Germinal center (tissue), 1 donor: ENCODE results near the gene OBP2B.
A peak's percentile ranks its signal among the peaks of the same experiment; 100 is the strongest.
"Not testable (repeated sequence)": the region's sequence is repeated elsewhere in the genome, so short reads cannot be mapped to it uniquely, and the experiment has no call there.

ENCODE experiments used
- DNase-seq: peaks from one replicate; pipeline ENCODE4 v3.0.0; 2012; ENCODE audit warnings: mixed read lengths, low spot score

Gene OBP2B

DNA sequence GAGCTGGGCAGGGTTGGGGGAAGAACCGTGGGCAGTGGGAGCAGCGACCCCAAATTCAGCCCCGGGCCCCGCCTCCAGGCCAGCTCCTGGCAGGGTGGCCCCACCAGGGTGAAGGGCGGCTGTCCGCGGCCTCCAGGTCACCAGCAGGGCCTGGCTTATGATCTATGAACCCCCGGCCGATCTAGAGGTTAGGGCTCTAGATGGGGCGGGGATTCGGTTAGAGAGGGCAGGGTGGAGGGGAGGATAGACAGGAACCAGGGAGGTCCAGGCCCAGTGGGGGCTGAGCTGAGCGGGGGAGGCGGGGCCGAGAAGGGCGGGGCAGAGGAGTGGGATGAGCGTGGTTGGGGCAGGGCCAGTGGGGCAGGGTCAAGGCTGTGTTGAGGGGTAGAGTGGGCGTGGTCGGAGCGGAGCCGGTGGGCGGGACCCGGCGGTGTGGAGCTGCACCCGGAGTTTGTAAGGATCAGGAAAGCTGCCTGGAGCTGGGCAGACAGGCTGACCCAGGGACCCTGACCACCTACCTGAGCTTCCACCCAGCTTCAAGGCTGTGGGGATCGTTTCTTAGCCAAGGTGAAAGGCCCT lies 29.3 kb upstream of the OBP2B start:
- peak; percentile 74 for DNase-seq

- DNase-seq: no peak
These were observed 28.1 kb upstream of the OBP2B start for GRCh38 chr9:133237035-133237731.

DNA sequence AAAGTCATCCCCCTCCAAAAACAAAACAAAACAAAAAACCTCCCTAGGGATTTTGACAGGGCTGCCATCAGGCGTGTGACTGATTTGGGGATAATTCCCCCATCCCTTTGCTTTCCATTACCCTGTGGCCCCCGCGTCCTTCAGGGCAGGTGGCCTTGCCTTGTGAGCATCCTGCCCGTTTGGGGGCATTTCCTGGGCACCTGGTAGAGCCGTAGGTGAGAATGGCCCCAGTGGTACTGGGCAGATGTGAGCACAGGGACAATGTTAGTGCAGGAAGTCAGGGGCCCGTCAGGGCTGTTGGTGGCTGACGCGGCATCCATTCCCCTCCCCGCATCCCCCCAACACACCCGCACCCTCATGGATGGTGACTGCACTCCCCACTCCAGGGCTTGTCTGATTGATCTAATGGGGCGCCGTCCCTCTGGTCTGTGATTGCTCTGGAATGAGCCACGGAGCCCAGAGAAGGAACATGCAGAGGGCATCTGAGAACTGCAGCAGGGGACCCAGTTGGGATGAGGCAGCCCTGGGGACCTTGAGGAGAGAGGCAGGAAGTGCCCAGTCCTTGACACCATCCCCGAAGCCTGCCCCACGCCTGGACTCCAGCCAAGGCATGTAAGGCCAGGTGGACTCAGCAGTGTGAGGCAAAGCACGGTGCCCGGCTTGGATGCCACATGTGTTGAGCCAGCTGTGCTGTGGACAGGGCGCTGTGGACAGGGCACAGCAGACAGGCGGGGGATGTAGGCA lies 27.4 kb upstream of the OBP2B start:
- DNase-seq: not testable (repeated sequence)

DNA sequence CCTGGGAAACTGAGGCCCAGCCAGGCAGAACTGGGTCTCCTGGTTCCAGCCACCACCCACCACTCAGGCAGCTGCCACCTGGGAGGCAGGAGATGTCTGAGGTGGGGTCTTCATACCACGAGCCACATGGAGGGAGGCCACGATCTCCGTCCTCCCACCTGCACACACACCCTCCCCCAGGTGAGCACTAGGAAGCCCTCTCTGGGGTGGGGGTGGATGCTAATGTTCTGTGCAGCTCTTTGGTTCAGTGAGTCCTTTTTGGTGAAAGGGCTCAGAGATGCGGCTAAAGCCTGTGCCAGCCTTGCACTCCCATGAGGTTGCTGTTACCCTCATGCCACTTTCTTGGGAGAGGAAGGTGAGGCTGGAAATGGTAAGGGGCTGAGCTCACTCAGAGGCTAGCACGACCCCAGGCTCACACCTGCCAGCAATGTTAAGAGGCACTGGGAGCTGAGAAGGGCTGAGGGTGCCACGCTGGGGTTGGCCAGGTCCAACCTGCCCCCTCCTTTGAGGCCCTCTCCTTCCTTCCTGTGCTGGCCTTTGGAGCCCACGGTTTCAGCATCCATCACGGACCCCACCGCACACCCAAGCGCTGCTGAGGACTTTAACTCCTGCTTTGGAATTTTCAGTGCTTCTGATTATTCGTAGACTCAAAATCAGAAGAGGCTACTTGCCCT lies 26.6 kb upstream of the OBP2B start:
- DNase-seq: no peak

DNA sequence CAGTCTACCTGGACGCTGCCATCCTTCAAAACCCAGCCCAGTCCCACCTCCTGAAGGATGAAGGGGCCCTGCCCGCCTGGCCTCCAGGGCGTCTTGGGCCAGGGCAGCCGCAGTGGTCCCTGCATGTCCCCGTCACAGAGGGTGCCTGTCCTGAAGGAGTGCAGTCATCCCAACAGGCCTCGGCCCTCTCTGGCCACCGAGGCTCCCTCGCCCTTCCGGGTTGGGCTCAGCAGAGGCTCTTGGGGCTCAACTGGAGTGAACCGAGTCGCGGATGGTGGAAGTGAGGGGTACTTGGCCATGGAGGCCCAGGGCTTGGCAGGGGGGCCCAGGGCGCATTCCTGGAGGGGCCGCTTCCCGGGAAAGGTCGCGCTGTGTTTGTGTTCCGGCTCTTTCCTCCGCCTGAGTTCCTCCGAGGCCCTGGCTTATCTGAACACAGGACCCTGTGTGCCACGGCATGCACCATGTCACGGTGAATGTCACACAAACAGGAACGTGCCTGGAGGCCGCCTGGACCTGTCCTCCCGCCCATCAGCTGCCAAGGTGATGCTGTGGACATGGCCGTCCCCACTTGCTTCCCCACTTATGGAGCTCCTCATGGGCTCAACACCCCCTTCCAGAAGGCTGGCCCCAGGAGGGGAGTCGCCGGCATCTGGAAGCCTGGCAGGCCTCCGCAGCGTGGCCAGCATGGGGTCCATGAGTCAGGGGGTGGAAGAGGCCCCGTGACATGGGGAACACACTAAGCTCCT lies 25.7 kb upstream of the OBP2B start:
- no peak for DNase-seq

- DNase-seq: no peak
These were observed 24.8 kb upstream of the OBP2B start for GRCh38 chr9:133233681-133234432.

GRCh38 chr9:133231934-133232568 lies 23.0 kb upstream of the OBP2B start:
- DNase-seq: not testable (repeated sequence)

- not testable (repeated sequence) for DNase-seq
These were observed 21.5 kb upstream of the OBP2B start for GRCh38 chr9:133230514-133230913.

DNA sequence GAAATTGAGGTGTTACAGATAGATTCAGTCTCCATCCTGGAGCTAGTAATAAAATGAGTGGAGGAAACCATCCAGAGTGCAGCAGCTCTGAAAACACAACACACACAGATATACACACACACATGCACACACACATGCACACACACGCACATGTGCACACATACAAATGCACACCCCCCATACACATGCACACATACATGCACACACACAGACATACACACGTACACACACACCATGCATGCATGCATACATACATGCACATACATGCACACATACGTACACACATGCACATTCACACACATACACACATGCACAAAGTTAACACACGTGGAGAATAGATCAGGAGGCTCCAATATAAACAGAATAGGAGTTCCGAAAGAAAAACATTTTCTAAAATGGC lies 21.0 kb upstream of the OBP2B start:
- no peak for DNase-seq

DNA sequence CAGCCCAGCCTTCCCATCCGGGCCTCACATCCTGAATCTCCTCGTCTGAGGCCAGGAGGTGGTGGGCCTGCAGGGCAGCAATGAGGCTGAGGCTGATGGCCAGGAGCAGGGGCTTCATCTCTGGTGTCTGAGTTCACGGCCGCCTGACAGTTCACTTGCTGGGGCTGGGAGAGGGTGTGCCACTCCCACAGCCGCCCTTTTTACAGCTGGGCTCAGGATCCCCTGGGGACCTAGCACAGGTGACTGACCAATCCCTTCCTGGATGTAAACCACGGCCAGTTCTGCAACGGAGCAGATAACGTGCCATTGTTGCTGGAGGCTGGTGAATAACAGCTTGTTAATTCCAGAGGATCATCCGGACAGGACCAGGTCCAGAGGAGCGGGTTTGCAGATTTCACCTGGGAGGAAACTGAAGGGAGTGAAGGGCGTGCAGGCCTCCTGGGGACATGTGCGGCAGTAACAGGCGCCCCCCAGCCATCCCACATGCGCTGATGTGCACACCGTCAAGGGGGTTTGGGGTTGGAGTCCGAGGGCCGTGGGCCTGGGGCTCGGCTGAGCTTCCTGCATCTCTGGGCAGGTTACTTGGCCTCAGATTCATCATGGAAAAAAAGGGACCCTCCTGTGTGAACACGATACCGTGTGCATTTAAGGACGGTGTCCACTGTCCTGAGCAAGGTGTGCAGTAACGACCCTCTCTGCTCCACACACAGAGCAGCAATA lies 19.6 kb upstream of the OBP2B start:
- DNase-seq: not testable (repeated sequence)

- not testable (repeated sequence) for DNase-seq
These were observed 18.9 kb upstream of the OBP2B start for GRCh38 chr9:133227996-133228395.

DNA sequence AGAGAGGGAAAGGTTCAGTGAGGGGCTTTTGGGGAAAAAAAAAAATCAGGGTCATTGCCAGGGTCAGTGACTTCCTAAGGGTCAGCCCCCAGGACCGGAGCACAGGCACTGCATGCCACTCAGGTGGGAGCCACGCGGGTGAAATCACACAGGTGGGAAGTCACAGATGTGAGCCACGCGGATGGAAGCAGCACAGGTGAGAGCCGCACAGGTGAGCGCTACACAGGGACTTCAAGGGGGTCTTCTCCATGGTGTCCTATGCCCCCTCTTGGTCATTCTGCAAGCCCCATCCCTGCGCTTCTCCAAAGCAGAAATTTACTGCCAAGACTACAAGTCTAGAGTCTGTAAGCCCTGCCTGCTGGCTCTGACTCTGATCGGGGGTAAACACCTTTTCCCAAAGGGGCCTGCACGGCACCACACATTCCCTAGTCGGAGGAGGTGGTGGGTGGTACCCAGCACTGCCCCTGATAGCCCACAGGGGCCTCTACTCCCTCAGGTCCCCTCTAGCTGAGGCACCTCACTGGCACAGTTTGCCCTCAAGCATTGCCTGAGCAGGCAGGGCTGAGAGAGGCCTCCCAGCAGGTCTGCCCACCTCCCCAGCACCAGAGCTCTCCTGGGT lies 18.3 kb upstream of the OBP2B start:
- no peak for DNase-seq

DNA sequence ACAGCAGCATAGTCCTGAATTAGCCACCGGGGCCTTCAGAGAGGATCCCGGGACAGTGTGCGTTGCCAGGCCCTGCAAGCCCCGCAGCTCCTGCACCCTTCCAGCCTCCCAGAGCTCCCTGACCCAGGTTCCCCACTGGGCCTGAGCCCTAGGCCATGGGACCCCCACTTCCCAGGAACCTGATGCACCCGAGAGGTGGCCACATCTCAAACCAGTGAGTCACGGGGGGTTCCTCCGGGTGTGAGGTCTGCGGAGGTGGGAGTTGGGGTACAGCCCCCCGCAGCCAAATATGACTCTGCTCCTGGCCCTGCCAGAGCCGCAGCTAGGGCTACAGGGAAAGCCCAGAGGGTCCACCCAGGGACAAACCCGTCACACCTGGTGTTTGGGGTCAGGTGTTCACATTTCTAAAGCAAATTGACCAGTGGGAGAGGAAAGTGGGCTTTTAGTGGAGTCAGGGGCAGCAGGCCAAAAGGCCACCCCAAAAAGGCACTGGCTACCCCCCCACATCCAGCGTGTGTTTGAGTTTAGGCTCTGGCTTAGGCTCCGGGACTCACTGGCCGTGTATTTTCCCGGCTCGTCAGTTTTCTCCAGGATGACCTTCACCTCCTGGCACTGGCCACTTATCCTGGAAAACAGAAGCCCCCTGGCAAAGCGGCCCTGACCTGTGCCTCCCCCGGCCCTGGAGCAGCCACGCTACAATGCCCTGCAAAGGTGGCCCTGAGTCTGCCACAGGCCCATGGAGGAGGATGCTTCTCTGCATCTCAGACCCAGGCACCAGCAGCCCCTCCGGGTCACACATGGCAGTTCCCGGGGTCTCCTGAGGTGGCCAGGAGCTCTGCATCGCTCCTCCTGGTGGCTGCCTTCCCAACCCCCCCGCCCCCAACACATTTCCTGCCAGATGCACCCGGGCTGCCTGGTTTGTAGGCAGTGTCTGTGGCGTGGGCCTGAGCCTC lies 17.4 kb upstream of the OBP2B start:
- DNase-seq: no peak

GRCh38 chr9:133225171-133226011 lies 16.3 kb upstream of the OBP2B start:
- no peak for DNase-seq

DNA sequence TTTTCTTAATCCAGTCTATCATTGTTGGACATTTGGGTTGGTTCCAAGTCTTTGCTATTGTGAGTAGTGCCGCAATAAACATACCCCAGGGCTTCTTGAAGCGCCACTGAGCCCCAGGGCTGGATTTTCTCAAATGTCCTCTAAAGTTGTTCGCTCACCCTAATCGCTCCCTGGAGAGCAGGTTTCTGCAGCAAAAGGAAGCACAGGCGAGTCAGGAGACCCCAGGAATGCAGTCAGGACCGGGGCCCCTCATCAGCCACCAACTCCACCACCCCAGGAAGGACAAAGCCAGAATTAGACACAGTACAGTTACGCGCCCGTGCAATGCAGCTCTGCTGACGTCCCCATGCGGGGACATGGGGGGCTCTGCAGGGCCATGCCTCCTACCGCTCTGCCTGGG lies 15.7 kb upstream of the OBP2B start:
- DNase-seq: no peak

GRCh38 chr9:133223159-133223756 lies 14.2 kb upstream of the OBP2B start:
- not testable (repeated sequence) for DNase-seq

DNA sequence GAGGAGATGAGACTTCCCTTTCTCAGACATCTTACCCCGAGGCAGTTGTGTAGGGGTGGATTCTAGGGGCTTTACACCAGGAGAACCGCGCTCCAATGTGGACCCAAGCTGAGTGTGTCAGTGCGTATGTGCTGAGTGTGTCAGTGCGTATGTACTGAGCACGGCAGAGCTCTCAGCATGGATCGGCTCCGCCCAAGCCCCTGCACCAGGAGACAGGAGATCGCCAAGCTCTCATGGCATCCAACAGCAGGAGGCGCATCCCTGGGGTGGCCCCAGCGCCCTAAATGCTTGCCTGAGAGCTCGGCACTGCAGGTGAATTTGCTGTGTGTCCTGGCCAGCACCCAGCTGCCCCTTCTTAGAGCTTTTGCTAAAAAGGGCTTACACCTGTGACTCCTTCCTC lies 12.9 kb upstream of the OBP2B start:
- DNase-seq: not testable (repeated sequence)
